SK-MEL-5 (cell line): ENCODE measurements around the gene WDR18. TPM values are rescaled to one million over a fixed set of nuclear protein-coding genes. Genes with fewer than 3 reads are reported as not detected.

Experiments
- DNase-seq: peaks from one replicate; pipeline ENCODE4 v3.0.0-alpha.2; 2016; ENCODE audit warnings: low read depth, low spot score
- in situ Hi-C: cut with HindIII; loops from 2 replicates; pipeline ENCODE4 v1.10.0; 2016; ENCODE audit warnings: low sequenced_read_pairs, high pct_unique_total_duplicates, low pct_unique_long_range_greater_than_20kb
- total RNA-seq: library from RNA; depleted of rRNA; stranded (reverse); fragments of >200 nt; shearing (Covaris generic); gene quantifications from 2 replicates; pipeline ENCODE4 v1.2.3, GENCODE V29; 2014

The WDR18 gene
- total RNA-seq, 1 experiment from 2014 or later, result 24.4 TPM

GRCh38 chr19:961866-962620 lies 22.1 kb upstream of the WDR18 start:
- no peak for DNase-seq
- in situ Hi-C loops, result no loop called here

- in situ Hi-C loops, result no loop called here
- no peak for DNase-seq
Measured at GRCh38 chr19:962683-963400, 21.3 kb upstream of the WDR18 start.

- in situ Hi-C loops, result no loop called here
- DNase-seq, result no peak
Measured at GRCh38 chr19:963486-963951, 20.6 kb upstream of the WDR18 start.

- DNase-seq, result no peak
- in situ Hi-C loops, result no loop called here
Measured at GRCh38 chr19:964116-964520, 20.0 kb upstream of the WDR18 start.

GRCh38 chr19:964761-965694 lies 19.1 kb upstream of the WDR18 start:
- peak; percentile 27 for DNase-seq
- in situ Hi-C loops, result no loop called here

- DNase-seq, result no peak
- in situ Hi-C loops, result no loop called here
Measured at GRCh38 chr19:966485-967088, 17.6 kb upstream of the WDR18 start.

GRCh38 chr19:970695-971094 lies 13.4 kb upstream of the WDR18 start:
- no peak for DNase-seq
- in situ Hi-C loops, result no loop called here

GRCh38 chr19:971795-972194 lies 12.3 kb upstream of the WDR18 start:
- in situ Hi-C loops, result no loop called here
- DNase-seq, result no peak

- in situ Hi-C loops, result no loop called here
Measured at GRCh38 chr19:972281-972680, 11.9 kb upstream of the WDR18 start.

GRCh38 chr19:973726-974563 lies 10.2 kb upstream of the WDR18 start:
- no peak for DNase-seq
- in situ Hi-C loops, result no loop called here

More at GRCh38 chr19:972281-972680, 11.9 kb upstream of the WDR18 start:
- no peak for DNase-seq

GRCh38 chr19:974564-975257 lies 9.4 kb upstream of the WDR18 start:
- in situ Hi-C loops, result no loop called here
- DNase-seq, result no peak

- in situ Hi-C loops, result no loop called here
- no peak for DNase-seq
Measured at GRCh38 chr19:976476-976875, 7.7 kb upstream of the WDR18 start.

- in situ Hi-C loops, result no loop called here
- no peak for DNase-seq
Measured at GRCh38 chr19:977058-977464, 7.1 kb upstream of the WDR18 start.

- DNase-seq, result no peak
- in situ Hi-C loops, result no loop called here
Measured at GRCh38 chr19:979318-979741, 4.8 kb upstream of the WDR18 start.

- DNase-seq, result no peak
- in situ Hi-C loops, result no loop called here
Measured at GRCh38 chr19:980133-980998, 3.8 kb upstream of the WDR18 start.
